Measurements from ENCODE around the gene PRMT7. TPM values are rescaled to one million over a fixed set of nuclear protein-coding genes. Genes with fewer than 3 reads are reported as not detected.

Gene PRMT7
- polyA plus RNA-seq, 3 donors, result 15.0 to 41.1 (median 15.2) TPM

DNA sequence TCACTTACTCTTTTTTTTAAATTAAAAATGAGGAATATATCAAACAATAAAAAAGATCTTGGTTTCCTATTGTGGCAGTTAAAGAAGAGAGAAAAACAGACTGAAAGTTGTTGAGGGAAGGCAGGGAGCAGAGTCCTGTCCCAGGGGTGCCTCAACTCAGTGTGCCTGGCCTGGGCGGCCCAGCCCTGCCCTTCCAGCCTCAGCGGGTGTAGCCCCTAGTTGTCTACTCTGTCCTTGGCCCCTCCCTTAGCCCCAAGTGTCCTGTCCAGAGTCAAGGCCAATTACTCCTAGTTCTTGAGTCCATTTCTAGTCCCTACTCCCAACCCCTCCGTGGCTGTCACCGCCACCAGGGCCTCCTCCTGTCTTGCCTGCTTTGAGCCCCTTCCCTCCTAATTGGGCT is 85.0 kb downstream of the PRMT7 start:
- H3K27ac Mint-ChIP-seq, result no peak overlapping the region
- H3K27ac ChIP-seq (ENCODE audit: low read depth in 1 of 2, low read length in 2 of 2), result no peak overlapping the region
- H3K4me3 Mint-ChIP-seq, result no peak overlapping the region
- H3K4me3 ChIP-seq (replicated peaks in 1 of 3; ENCODE audit: low read depth in 2 of 3, low read length in 3 of 3), result no peak overlapping the region
- H3K9me3 ChIP-seq (replicated peaks in 1 of 2; ENCODE audit: control insufficient read depth in 1 of 2, insufficient read depth in 1 of 2, low read length in 2 of 2), result no peaks in the 10 kb centered on the region
- no peaks in the 10 kb centered on the region for H3K36me3 Mint-ChIP-seq
- H3K4me1 Mint-ChIP-seq, result no peaks in the 10 kb centered on the region
- TF ChIP-seq, protein P1, sequence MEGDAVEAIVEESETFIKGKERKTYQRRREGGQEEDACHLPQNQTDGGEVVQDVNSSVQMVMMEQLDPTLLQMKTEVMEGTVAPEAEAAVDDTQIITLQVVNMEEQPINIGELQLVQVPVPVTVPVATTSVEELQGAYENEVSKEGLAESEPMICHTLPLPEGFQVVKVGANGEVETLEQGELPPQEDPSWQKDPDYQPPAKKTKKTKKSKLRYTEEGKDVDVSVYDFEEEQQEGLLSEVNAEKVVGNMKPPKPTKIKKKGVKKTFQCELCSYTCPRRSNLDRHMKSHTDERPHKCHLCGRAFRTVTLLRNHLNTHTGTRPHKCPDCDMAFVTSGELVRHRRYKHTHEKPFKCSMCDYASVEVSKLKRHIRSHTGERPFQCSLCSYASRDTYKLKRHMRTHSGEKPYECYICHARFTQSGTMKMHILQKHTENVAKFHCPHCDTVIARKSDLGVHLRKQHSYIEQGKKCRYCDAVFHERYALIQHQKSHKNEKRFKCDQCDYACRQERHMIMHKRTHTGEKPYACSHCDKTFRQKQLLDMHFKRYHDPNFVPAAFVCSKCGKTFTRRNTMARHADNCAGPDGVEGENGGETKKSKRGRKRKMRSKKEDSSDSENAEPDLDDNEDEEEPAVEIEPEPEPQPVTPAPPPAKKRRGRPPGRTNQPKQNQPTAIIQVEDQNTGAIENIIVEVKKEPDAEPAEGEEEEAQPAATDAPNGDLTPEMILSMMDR (IDR thresholded peaks at IDR 0.05), result no peak
- no peaks in the 10 kb centered on the region for H4K20me1 ChIP-seq (ENCODE audit: insufficient read depth, low read length)
- H3K4me1 ChIP-seq (ENCODE audit: control insufficient read depth in 1 of 2, insufficient read depth in 2 of 2, low read length in 2 of 2), result no peaks in the 10 kb centered on the region
- H3K36me3 ChIP-seq (replicated peaks in 1 of 2; ENCODE audit: control insufficient read depth in 1 of 2, insufficient read depth in 2 of 2, low read length in 2 of 2), result no peaks in the 10 kb centered on the region
- peaks cover 0 to 2% (median 0%) of the 10 kb centered on the region in 7 donors for H3K9me3 Mint-ChIP-seq
- H3K27me3 Mint-ChIP-seq (ENCODE audit: low read depth in 3 of 3), result peaks cover 1 to 8% (median 3%) of the 10 kb centered on the region in 3 donors
- no peak for DNase-seq
- H2AFZ ChIP-seq (ENCODE audit: insufficient read depth, low read depth, low read length, poor library complexity, severe bottlenecking), result no peak overlapping the region
- no peaks in the 10 kb centered on the region for H3K79me2 ChIP-seq (ENCODE audit: insufficient read depth, low read length)
- no peak overlapping the region for H3K9ac ChIP-seq (ENCODE audit: insufficient read depth, low read length, poor library complexity, severe bottlenecking)
- H3K4me2 ChIP-seq (replicated peaks; ENCODE audit: extremely low read depth, low read length, poor library complexity, severe bottlenecking), result no peak overlapping the region
- no peaks in the 10 kb centered on the region for H3K27me3 ChIP-seq (ENCODE audit: control insufficient read depth in 2 of 2, insufficient read depth in 2 of 2, low read length in 2 of 2)
- intact Hi-C loops (cut with micrococcal nuclease), result no loop called here
- 73% methylated on average over 4 of the region's 4 CpGs for WGBS (ENCODE audit: insufficient coverage)

DNA sequence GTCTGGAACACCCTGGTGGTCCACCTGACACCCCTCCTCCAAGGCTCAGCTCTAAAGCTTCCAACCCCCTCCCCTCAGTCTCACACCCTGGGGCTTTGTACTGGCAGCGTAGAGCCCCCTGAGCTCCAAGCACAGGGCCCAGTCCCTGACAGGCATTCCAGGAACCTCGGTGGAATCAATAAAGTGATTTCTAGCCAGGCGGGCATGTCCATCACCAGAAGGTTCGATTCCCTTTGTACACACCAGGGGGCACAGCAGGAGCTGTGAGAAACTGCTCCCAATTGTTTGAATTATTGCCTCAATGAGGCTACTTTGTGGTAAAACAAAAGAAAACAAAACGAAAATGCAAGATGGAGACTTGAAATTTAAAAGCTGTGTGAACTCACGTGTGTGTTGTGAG is 85.7 kb downstream of the PRMT7 start:
- Histone ChIP-seq H3K27ac (ENCODE audit: low read depth in 1 of 2, low read length in 2 of 2) (no peak overlapping the region), H2AFZ (ENCODE audit: insufficient read depth, low read depth, low read length, poor library complexity, severe bottlenecking) (no peak overlapping the region), H3K27me3 (ENCODE audit: control insufficient read depth in 2 of 2, insufficient read depth in 2 of 2, low read length in 2 of 2) (no peaks in the 10 kb centered on the region), H3K79me2 (ENCODE audit: insufficient read depth, low read length) (no peaks in the 10 kb centered on the region), H3K9ac (ENCODE audit: insufficient read depth, low read length, poor library complexity, severe bottlenecking) (no peak overlapping the region), H3K4me2 (replicated peaks; ENCODE audit: extremely low read depth, low read length, poor library complexity, severe bottlenecking) (no peak overlapping the region), H3K4me1 (ENCODE audit: control insufficient read depth in 1 of 2, insufficient read depth in 2 of 2, low read length in 2 of 2) (no peaks in the 10 kb centered on the region), H3K36me3 (replicated peaks in 1 of 2; ENCODE audit: control insufficient read depth in 1 of 2, insufficient read depth in 2 of 2, low read length in 2 of 2) (no peaks in the 10 kb centered on the region), H4K20me1 (ENCODE audit: insufficient read depth, low read length) (no peaks in the 10 kb centered on the region), H3K9me3 (replicated peaks in 1 of 2; ENCODE audit: control insufficient read depth in 1 of 2, insufficient read depth in 1 of 2, low read length in 2 of 2) (no peaks in the 10 kb centered on the region), H3K4me3 (replicated peaks in 1 of 3; ENCODE audit: low read depth in 2 of 3, low read length in 3 of 3) (no peak overlapping the region)
- Mint-ChIP-seq H3K4me3 (no peak overlapping the region), H3K9me3 (peaks cover 0 to 2% (median 0%) of the 10 kb centered on the region in 7 donors), H3K27ac (peak overlapping the region in 2 of 7 donors; percentile 7 to 58), H3K27me3 (ENCODE audit: low read depth in 3 of 3) (peaks cover 1 to 8% (median 3%) of the 10 kb centered on the region in 3 donors), H3K4me1 (no peaks in the 10 kb centered on the region), H3K36me3 (no peaks in the 10 kb centered on the region)
- TF ChIP-seq, protein P1 (IDR thresholded peaks at IDR 0.05), result peak; percentile 28
- 50% methylated on average over 2 of the region's 6 CpGs for WGBS (ENCODE audit: insufficient coverage)
- no peak for DNase-seq
- intact Hi-C loops (cut with micrococcal nuclease), result no loop called here

Data from CD14-positive monocyte (primary cell).